Stimulated activated effector memory CD8-positive, alpha-beta T cell treated with anti-CD3 and anti-CD28 coated beads, Interleukin-12 subunit alpha, Interleukin-12 subunit beta, amount 100 ng/mL, for 72 hours (primary cell): ENCODE results near the gene EIF4E2.

Source experiments
- ATAC-seq: fragments of 150-1000 bp; cut with Tn5 transposase; 2 replicates; pipeline ENCODE4 v1.10.0; 2021
- DNase-seq, 2 donors: peaks; one replicate each; pipeline ENCODE4 v3.0.0; 2021 to 2022; ENCODE audit warnings: low spot score in 2 of 2
- H3K27ac Mint-ChIP-seq: one replicate; pipeline ENCODE4 v1.8.0; 2022; ENCODE audit warnings: mild to moderate bottlenecking, mixed read lengths
- H3K36me3 Mint-ChIP-seq: one replicate; pipeline ENCODE4 v1.8.0; 2022; ENCODE audit warnings: mild to moderate bottlenecking, mixed read lengths
- H3K4me1 Mint-ChIP-seq: one replicate; pipeline ENCODE4 v1.8.0; 2022; ENCODE audit warnings: mixed read lengths
- H3K4me3 Mint-ChIP-seq: one replicate; pipeline ENCODE4 v1.8.0; 2022; ENCODE audit warnings: mild to moderate bottlenecking, mixed read lengths
- H3K9me3 Mint-ChIP-seq: one replicate; pipeline ENCODE4 v1.8.0; 2022; ENCODE audit warnings: mixed read lengths

Gene EIF4E2, protein sequence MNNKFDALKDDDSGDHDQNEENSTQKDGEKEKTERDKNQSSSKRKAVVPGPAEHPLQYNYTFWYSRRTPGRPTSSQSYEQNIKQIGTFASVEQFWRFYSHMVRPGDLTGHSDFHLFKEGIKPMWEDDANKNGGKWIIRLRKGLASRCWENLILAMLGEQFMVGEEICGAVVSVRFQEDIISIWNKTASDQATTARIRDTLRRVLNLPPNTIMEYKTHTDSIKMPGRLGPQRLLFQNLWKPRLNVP

DNA sequence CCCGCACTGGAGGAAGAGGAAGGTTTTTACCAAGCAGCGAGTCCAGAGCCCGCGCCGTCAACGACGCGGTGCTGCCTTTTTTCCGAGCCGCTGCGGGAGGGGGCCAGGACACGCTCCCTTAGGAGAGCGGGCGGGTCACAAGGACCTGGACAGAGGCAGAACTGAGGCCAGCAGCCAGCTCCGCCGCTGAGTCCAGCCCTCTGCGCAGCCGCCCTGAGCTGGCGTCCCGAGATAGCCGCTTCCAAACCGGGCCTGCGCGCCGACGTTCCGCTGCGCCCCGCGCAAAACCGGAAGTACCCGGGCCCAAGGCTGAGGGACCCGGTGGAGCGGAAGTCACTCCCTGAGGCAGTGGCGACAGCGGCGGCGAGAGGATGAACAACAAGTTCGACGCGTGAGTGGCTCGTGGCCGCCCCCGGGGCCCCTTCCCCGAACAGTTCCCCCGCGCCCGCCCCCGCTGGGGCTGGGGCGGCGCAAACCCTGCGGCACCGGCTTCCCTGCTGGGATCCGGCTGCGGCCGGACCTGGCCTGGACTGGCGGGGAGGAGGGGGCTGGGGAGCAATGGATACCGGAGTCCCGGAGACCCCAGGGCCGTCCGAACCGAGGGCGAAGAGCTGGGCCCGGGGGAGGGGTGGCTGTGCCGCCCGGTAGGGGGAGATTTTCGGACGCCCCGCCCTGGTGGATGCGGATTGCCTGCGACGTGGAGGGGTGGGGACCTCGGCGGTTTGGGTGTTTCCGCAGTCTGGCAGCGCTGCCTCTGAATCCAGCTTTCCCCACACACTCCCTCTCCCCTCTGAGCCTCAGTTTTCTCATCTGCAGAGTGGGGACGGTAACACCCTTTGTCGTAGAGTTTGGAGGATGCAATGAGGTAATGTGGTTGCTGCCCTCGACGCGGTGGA lies at the start of gene EIF4E2, which contains the start of gene TIGD1:
EIF4E2 (plus strand) TSS at position 336 of the 896 bp plus-strand sequence; CDS start at position 372, 36 bp downstream.
TIGD1 (minus strand) TSS at position 204 of the 896 bp plus-strand sequence. CDS start 675 bp downstream, outside the sequence.
- H3K4me3 Mint-ChIP-seq, result peak within 1 kb of the TSS; percentile 89
- no peaks in the 10 kb centered on the region for H3K9me3 Mint-ChIP-seq

DNA sequence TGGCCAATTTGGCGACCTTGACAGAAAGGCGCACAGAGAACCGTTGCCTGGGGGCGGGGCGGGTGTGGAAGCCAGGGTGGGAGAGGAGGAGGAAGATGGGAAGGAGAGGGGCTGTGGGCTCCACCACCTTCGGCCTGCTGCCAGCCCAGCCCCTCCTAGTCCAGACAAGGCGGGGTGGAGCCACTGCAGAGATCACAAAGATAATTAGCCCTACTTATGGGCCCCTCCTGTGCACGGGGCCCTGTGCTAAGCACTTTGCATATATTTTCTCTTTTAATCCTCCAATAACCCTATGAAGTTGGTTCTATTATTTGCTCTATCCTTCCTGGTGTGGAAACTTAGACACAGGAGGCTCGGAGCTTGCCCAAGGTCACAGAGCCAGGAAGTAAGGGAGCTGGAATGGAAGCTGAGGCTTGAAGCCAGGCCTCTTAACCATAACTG lies 49.1 kb upstream of the EIF4E2 start:
- Mint-ChIP-seq H3K4me1 (peaks cover 17% of the 10 kb centered on the region), H3K27ac (no peak overlapping the region), H3K4me3 (no peak overlapping the region), H3K36me3 (no peaks in the 10 kb centered on the region), H3K9me3 (no peaks in the 10 kb centered on the region)
- ATAC-seq, result no peak
- no peak for DNase-seq

More for the DNA sequence above, at the start of gene EIF4E2, which contains the start of gene TIGD1:
- peak within 1 kb of the TSS; percentile 98 for H3K27ac Mint-ChIP-seq
- H3K36me3 Mint-ChIP-seq, result peaks cover 54% of the 10 kb centered on the region
- ATAC-seq (peak; percentile 96), DNase-seq (peak; percentile 85 to 94)
- peaks cover 68% of the 10 kb centered on the region for H3K4me1 Mint-ChIP-seq

DNA sequence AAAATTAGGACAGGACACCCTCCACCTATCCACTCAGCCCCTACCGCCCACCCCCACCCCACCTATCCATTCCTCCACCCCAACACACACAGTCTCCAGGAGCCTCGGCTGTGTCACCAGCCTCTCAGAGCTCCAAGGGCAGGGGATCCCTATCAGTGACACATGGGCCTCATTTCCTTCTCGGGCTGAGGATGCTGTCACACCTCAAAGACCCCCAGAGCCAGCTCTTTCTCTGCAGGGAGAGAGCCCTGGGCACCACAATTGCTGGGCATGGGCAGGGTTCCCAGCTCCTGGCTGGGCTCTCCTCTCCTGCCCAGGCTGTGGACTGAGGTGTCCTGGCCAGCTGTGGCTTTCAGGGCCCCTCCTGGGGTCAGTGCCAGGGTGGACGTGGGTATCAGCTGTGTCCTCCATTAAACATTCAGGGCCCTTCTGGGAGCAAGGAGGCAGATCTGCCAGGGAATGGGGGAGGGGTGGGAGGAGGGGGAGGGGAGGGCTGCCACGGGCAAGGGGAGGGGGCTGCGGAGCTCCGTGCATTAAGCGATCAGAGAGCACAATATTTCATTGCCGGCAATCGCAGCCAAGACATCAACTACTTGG lies 48.6 kb upstream of the EIF4E2 start:
- no peaks in the 10 kb centered on the region for H3K36me3 Mint-ChIP-seq
- no peak overlapping the region for H3K4me3 Mint-ChIP-seq
- no peaks in the 10 kb centered on the region for H3K9me3 Mint-ChIP-seq
- peaks cover 17% of the 10 kb centered on the region for H3K4me1 Mint-ChIP-seq
- no peak for ATAC-seq
- no peak overlapping the region for H3K27ac Mint-ChIP-seq
- no peak for DNase-seq

DNA sequence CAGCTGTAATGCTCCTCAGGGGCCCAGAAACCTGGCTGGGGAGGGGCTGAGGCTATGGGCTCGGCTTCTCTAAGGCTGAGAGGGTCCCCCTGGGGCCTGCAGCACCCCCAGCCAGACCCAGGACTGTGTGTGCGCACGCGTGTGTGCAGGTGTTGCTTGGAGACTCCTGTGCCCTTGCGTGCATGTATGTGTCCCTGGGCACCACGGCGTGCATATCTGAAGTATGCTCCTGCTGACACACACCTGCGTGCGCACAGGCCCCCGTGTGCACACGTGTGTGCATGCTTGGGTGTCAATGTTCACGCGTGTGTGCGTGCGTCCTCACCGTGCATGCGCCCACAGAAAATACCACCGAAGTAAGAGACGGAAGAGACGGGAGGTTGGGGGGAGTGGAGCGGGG lies 48.0 kb upstream of the EIF4E2 start:
- no peaks in the 10 kb centered on the region for H3K9me3 Mint-ChIP-seq

DNA sequence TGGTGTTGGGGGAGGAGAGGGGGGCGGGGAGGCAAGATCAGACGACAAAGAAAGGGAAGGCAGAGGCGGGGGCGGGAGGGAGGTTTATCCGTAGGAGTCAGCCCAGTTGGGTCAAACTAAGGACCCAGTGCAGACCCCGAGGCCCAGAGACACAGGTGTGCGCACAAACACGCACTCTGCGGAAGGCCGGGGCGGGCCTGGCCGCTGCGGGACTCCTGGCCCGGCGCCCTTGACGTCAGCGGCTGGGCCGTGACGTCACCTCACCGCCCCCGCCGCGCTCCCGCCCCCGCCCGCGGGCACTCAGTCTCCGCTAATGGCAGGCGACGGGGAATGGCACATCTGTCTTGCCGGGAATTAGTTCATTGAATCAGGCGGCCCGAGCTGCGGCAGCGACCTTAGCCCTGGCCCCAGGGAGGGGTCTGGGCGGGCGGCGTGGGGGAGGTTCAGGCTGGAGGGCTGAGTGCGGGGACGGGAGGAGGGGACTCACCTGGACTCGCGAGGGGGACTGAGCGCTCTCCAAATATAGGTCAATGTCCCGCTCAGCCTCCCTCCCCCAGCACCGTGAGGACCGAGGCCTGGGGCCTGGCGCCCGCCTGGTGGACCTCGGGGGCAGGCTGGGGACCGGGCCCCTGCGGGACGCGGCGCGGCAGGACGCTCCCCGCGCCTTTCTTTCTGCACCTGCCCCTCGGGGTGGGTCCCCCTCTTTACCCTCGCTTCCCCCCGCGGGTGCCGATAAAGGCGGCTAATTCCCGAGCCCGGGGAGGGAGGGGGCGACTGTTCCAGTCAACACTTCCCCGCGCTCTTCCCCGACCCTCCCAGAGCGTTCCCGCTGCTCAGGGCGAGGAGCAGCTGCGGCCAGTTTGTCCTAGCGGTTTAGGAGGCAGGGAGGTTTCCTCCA lies 47.3 kb upstream of the EIF4E2 start:
- peak in 1 of 2 donors; percentile 32 for DNase-seq
- H3K4me3 Mint-ChIP-seq, result peak overlapping the region; percentile 60

More for the DNA sequence above, 48.0 kb upstream of the EIF4E2 start:
- Mint-ChIP-seq H3K4me3 (peak overlapping the region; percentile 60), H3K4me1 (peaks cover 17% of the 10 kb centered on the region), H3K27ac (no peak overlapping the region), H3K36me3 (no peaks in the 10 kb centered on the region)
- no peak for ATAC-seq
- no peak for DNase-seq

DNA sequence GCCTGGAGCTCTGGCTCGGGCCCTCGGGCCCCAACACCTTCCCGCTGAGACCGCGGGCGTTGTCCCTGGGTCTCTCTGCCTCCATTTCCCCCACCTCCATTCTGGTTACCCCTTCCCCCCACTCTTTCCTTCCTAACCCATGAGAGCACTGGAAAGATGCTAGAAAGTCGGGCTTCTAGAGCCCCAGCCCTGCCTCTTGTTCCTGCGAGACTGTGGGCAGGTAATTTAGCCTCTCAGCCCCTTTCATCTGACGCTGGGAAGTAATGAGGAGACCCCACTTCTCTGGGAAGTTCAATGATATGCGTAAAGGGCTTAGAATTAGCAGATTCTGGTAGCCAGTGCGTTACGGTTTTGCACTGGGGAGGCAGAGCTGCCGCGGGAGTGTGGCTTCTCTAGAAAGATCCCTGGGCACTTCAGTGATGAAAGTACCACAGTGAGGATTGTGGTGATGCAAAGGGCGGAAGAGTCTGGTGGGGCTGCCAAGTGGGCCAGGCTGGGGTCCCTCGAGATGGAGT lies 46.6 kb upstream of the EIF4E2 start:
- ATAC-seq, result no peak
- Mint-ChIP-seq H3K4me3 (peak overlapping the region; percentile 60), H3K9me3 (no peaks in the 10 kb centered on the region), H3K27ac (no peak overlapping the region), H3K36me3 (no peaks in the 10 kb centered on the region), H3K4me1 (peaks cover 17% of the 10 kb centered on the region)
- DNase-seq, result no peak

More for the DNA sequence above, 47.3 kb upstream of the EIF4E2 start:
- H3K27ac Mint-ChIP-seq, result no peak overlapping the region
- no peaks in the 10 kb centered on the region for H3K36me3 Mint-ChIP-seq
- peak; percentile 26 for ATAC-seq
- peaks cover 17% of the 10 kb centered on the region for H3K4me1 Mint-ChIP-seq
- H3K9me3 Mint-ChIP-seq, result no peaks in the 10 kb centered on the region

DNA sequence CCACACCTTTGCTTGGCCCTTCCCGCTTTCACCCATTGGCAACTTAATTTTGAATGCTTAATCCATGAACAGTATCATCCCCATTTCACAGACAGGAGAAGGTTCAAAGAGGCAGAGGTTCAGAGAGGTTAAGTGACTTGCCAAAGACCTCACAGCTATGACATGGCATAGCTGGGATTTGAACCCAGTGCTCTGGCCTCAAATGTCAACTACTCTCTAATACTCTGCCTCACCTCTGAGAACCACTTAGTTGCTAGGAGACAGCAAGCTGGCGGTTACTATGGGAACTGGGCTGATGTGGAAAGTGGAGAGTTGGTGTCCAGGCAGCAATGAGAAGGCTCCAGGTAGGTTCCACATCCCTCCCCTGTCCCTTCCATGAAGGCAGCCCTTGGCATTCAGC lies 46.1 kb upstream of the EIF4E2 start:
- H3K36me3 Mint-ChIP-seq, result no peaks in the 10 kb centered on the region
- no peak for DNase-seq
- no peaks in the 10 kb centered on the region for H3K9me3 Mint-ChIP-seq
- H3K4me1 Mint-ChIP-seq, result peaks cover 17% of the 10 kb centered on the region
- H3K4me3 Mint-ChIP-seq, result peak overlapping the region; percentile 60
- ATAC-seq, result no peak
- no peak overlapping the region for H3K27ac Mint-ChIP-seq

DNA sequence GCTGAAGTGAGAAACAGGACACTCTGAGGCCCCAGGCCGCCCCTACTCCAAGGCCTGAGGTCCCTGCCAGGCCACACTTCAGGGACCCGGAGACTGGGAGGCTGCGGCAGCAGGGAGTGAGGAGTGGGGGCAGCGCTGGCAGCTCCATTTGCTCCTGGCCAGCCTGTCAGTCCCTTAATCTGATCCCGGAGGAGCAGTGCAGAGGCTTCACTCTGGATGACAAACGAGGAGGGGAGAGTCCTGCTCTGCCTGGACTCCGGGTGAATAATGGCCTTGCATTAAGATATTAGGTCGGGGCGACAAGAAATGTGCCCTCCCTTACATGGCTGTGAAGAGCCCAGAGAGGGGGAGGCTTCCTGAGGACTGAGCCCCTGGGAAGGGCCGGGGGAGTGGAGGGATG lies 44.6 kb upstream of the EIF4E2 start:
- DNase-seq (no peak), ATAC-seq (no peak)
- Mint-ChIP-seq H3K4me1 (peaks cover 17% of the 10 kb centered on the region), H3K27ac (no peak overlapping the region), H3K9me3 (no peaks in the 10 kb centered on the region), H3K36me3 (no peaks in the 10 kb centered on the region), H3K4me3 (no peak overlapping the region)

DNA sequence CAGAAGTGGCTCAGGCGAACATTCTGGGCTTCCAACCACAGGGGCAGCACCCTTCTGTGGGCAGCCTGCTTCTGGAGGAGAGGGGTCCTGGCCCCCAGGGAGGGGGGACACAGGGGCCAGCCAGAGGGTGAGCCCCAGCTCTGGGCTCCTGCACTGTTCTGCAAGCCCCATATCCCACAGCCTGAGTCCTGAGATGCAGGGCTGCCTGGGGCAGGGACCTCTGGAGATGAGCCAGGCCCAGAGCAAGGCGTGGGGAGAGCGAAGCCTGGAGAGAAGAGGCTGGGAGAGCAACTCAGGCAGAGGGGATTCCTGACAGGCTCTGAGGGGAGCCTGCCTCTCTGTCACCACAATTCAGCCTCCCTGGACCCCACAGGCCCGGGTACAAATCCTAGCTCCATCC lies 43.8 kb upstream of the EIF4E2 start:
- ATAC-seq, result no peak
- no peak overlapping the region for H3K4me3 Mint-ChIP-seq

DNA sequence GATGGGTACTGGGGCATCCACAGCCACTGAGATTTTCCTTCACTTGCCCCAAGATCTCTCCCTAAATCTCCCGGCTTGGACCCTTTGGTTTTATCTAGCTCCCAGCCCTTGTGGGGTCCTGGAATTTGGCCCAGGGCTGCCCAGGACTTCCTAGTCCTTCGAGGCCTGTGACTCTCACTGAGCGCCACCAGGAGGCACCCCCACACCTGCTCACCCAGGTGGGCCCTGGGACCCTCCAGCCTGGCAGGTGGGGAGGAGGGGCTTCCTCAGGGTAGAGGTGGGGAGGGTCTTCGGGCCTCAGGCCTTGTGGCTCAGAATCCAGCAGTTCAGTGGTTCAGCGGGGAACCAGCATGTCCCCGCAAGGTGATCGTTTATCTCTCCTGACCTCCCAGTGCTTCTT lies 42.2 kb upstream of the EIF4E2 start:
- no peak overlapping the region for H3K27ac Mint-ChIP-seq
- no peaks in the 10 kb centered on the region for H3K9me3 Mint-ChIP-seq
- H3K4me3 Mint-ChIP-seq, result no peak overlapping the region
- DNase-seq (no peak), ATAC-seq (no peak)
- peaks cover 11% of the 10 kb centered on the region for H3K4me1 Mint-ChIP-seq
- H3K36me3 Mint-ChIP-seq, result no peaks in the 10 kb centered on the region

More for the DNA sequence above, 43.8 kb upstream of the EIF4E2 start:
- no peak for DNase-seq
- no peak overlapping the region for H3K27ac Mint-ChIP-seq
- peaks cover 17% of the 10 kb centered on the region for H3K4me1 Mint-ChIP-seq
- no peaks in the 10 kb centered on the region for H3K9me3 Mint-ChIP-seq
- no peaks in the 10 kb centered on the region for H3K36me3 Mint-ChIP-seq

DNA sequence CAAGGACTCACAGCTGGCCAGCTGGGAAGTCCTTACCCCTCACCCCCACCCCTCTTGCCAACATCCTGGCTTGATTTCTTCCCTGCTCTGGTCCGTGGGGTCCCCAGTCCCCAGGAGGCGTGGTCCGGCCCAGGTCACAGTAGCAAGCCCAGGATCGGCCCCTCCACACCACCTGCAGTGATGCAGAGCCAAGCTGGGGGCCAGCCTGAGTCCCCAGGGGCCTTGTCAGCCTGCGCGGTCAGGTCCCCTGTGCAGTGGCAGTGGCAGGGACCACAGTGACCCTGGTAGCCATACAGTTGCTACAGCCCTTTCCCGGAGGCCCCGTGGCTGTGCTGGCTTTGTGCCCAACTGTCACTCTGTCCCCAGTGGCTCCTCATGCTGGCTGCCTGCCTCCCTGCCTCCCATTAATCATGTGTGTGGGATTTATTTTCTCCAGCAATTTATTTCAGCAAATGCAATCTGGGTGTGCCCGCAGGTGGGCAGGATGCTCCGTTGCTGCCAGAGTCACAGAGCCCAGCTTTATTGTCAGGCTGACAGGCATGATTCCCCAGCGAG lies 39.1 kb upstream of the EIF4E2 start:
- no peak for ATAC-seq
- no peak for DNase-seq
- no peak overlapping the region for H3K4me3 Mint-ChIP-seq

DNA sequence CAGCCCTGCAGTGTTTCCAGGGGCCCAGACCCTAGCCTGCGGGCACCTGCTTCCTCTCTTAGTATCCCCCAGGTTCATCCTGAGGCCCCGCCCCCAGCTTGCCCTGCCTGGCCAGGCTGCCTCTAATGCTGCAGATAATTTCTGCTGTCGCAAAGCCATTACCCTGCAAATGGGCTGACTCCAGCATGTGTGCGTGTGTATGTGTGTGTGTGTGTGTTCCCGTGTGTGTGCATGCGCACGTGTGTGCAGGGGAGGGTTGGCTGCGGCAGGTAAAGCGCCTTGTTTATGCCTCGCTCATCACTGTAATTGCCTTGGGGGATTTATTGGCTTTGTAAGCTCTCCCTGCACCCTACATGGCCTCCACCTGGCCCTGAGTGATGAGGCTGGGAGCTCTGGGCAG lies 37.9 kb upstream of the EIF4E2 start:
- no peaks in the 10 kb centered on the region for H3K9me3 Mint-ChIP-seq
- no peak overlapping the region for H3K4me3 Mint-ChIP-seq
- H3K4me1 Mint-ChIP-seq, result no peaks in the 10 kb centered on the region
- ATAC-seq (no peak), DNase-seq (no peak)
- H3K36me3 Mint-ChIP-seq, result no peaks in the 10 kb centered on the region
- H3K27ac Mint-ChIP-seq, result no peak overlapping the region

More for the DNA sequence above, 39.1 kb upstream of the EIF4E2 start:
- Mint-ChIP-seq H3K27ac (no peak overlapping the region), H3K9me3 (no peaks in the 10 kb centered on the region), H3K4me1 (no peaks in the 10 kb centered on the region), H3K36me3 (no peaks in the 10 kb centered on the region)

DNA sequence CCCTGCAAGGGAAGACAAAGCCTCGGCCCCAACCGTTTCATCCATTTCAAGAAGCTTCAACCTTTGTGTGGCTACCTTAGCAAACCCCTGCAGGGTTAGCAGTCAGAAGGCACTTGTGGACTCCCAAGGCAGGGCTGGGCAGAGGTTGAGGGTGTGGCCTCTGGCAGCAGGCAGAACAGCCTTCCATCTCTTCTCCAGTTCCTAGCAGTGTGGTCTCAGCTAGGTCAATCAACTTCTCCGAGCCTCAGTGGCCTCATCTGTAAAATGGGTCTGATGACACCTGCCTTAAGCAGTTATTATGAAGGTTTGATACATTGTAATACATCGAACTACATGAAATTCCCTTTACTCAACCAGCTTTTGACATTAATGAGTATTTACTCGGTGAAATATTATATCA lies 37.1 kb upstream of the EIF4E2 start:
- Mint-ChIP-seq H3K36me3 (no peaks in the 10 kb centered on the region), H3K4me1 (no peaks in the 10 kb centered on the region), H3K4me3 (no peak overlapping the region), H3K27ac (no peak overlapping the region), H3K9me3 (no peaks in the 10 kb centered on the region)
- no peak for DNase-seq
- ATAC-seq, result no peak

DNA sequence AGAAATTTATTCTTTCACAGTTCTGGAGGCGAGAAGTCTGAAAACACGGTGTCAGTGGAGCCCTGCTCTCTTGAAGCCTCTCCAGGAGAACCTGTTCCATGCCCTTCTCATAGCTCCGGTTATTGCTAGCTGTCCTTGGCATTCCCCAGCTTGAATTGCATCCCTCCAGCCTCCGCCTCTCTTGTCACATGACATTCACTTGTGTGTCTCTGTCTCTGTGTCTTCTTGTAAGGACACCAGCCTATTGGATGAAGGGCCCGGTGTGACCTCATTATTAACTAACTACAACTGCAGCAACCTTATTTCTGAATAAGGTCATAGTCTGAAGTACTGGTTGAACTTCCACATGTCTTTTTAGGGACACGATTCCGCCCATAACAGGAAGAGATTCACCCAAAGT lies 34.9 kb upstream of the EIF4E2 start:
- DNase-seq (no peak), ATAC-seq (no peak)
- Mint-ChIP-seq H3K4me1 (no peaks in the 10 kb centered on the region), H3K36me3 (no peaks in the 10 kb centered on the region), H3K9me3 (no peaks in the 10 kb centered on the region), H3K4me3 (no peak overlapping the region), H3K27ac (no peak overlapping the region)
